K562 (cell line): Measurements from ENCODE around the gene RND1. TPM values are rescaled to one million over a fixed set of nuclear protein-coding genes. Genes with fewer than 3 reads are reported as not detected.
A peak's percentile ranks its signal among the peaks of the same experiment; 100 is the strongest.

ENCODE experiments used
- ELF1 ChIP-seq: fragments of 200-800 bp; sonication (Bioruptor generic); IDR thresholded peaks from 2 replicates; pipeline ENCODE4 v1.6.1; 2016; ENCODE audit warnings: missing genetic modification characterization, missing compliant biosample characterization
- LEF1 ChIP-seq: fragments of 450-650 bp; IDR thresholded peaks from 2 replicates; pipeline ENCODE4 v1.6.1; 2016; ENCODE audit warnings: mild to moderate bottlenecking
- PHF8 ChIP-seq: fragments of 200-600 bp; sonication (generic); IDR thresholded peaks from 2 replicates; pipeline ENCODE4 v1.6.1; 2012; ENCODE audit warnings: mixed run types, mild to moderate bottlenecking, inconsistent platforms, low read length, moderate library complexity, borderline replicate concordance
- STAT5B ChIP-seq: fragments of 250-450 bp; sonication (Bioruptor Pico); IDR thresholded peaks from 2 replicates; pipeline ENCODE4 v1.8.0; 2021; ENCODE audit warnings: mild to moderate bottlenecking, inconsistent platforms
- TAF1 ChIP-seq: IDR thresholded peaks from 2 replicates; pipeline ENCODE4 v1.6.1; 2011; ENCODE audit warnings: mild to moderate bottlenecking, low read length, moderate library complexity; ENCODE audit not compliant: insufficient read depth, control insufficient read depth, severe bottlenecking; ENCODE audit errors: extremely low read depth
- ZBTB43 ChIP-seq: sonication (generic); formaldehyde crosslinking; IDR thresholded peaks from 2 replicates; pipeline ENCODE4 v1.8.0; 2023; ENCODE audit warnings: mild to moderate bottlenecking, missing genetic modification reagents
- ZNF23 ChIP-seq: fragments of 250-450 bp; sonication (Bioruptor Pico); IDR thresholded peaks from 2 replicates; pipeline ENCODE4 v1.4.0; 2020; ENCODE audit warnings: mild to moderate bottlenecking
- ZNF24 ChIP-seq: fragments of 450-650 bp; IDR thresholded peaks from 2 replicates; pipeline ENCODE4 v1.6.1; 2016
- polyA plus RNA-seq, 8 experiments: library from polyadenylated mRNA; depleted of rRNA in 4 of 8; stranded (reverse) in 5 of 8; unstranded in 3 of 8; fragments of >200 nt; fragmentation: Nextera tagmentation in 2 of 8; fragmentation: Illumina TruSeq in 1 of 8; extraction: Ambion mirVana in 2 of 8; extraction: Trizol in 1 of 8; gene quantifications; 2 replicates each; pipeline versions ENCODE4 v1.2.1 to v1.2.3, GENCODE V29; 2011 to 2014; ENCODE audit warnings: inconsistent platforms in 1 of 8, missing spikeins in 1 of 8
- total RNA-seq, 7 experiments: library from RNA; depleted of rRNA in 6 of 7; stranded (reverse); fragments of >200 nt in 6 of 7; fragmentation: Illumina TruSeq in 2 of 7; extraction: Trizol in 2 of 7; gene quantifications; 2 replicates each; pipeline versions ENCODE4 v1.2.1 to v1.2.3, GENCODE V29; 2011 to 2021; ENCODE audit warnings: low replicate concordance in 1 of 7

The RND1 gene
- total and polyA plus RNA-seq, 9 of the 15 experiments (the other 6 are each of a cell fraction or from before 2014, with no cell fraction given) = 0.18 to 0.78 (median 0.58) TPM; not detected in 2

- TF ChIP-seq LEF1 (no peak), STAT5B (CRISPR knock-in tag) (no peak), TAF1 (peak; percentile 38), ZNF23 (CRISPR knock-in tag) (no peak), PHF8 (peak; percentile 23; the same call in 1 of the 2 replicates), ELF1 (tag) (peak; percentile 52), ZNF24 (no peak), ZBTB43 (no peak)
These were observed 50.3 kb downstream of the RND1 start (continued) for GRCh38 chr12:48815126-48816110.
